Tibial nerve (tissue), 3 donors: Measurements from ENCODE around the gene MADD.

ENCODE experiments used
- POLR2A ChIP-seq, 2 donors: fragments of 450-650 bp; IDR thresholded peaks; one replicate each; pipeline ENCODE4 v1.6.1; 2017; ENCODE audit warnings: antibody characterized with exemption in 2 of 2, mild to moderate bottlenecking in 2 of 2, moderate library complexity in 2 of 2
- TF ChIP-seq, protein P1 (sequence below), 5 experiments: fragments of 200-600 bp in 3 of 5; fragments of 450-650 bp in 2 of 5; sonication (generic) in 3 of 5; IDR thresholded peaks; one replicate each; pipeline ENCODE4 v1.5.1; 2016 to 2019; ENCODE audit warnings: antibody characterized with exemption in 5 of 5, mild to moderate bottlenecking in 3 of 5, moderate library complexity in 2 of 5

DNA sequence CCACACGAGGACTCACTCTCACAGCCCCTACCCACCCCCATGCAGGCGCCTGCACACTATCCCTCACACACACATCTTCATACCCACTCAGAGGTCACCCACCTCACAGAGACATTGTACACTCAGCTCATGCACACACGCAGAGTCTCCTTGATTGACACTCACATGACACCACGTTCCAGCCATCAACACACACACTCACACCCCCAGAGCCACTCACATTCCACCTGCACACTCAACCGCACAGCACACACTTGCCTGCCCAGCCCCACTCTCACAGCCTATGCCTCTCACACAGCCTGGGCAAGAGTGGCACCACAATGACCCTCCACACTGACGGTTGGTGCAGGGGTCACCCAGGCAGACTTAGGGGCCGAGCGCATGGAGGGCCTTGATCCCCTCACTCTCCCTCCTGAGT lies 106.2 kb downstream of the MADD start:
- TF ChIP-seq, protein P1, sequence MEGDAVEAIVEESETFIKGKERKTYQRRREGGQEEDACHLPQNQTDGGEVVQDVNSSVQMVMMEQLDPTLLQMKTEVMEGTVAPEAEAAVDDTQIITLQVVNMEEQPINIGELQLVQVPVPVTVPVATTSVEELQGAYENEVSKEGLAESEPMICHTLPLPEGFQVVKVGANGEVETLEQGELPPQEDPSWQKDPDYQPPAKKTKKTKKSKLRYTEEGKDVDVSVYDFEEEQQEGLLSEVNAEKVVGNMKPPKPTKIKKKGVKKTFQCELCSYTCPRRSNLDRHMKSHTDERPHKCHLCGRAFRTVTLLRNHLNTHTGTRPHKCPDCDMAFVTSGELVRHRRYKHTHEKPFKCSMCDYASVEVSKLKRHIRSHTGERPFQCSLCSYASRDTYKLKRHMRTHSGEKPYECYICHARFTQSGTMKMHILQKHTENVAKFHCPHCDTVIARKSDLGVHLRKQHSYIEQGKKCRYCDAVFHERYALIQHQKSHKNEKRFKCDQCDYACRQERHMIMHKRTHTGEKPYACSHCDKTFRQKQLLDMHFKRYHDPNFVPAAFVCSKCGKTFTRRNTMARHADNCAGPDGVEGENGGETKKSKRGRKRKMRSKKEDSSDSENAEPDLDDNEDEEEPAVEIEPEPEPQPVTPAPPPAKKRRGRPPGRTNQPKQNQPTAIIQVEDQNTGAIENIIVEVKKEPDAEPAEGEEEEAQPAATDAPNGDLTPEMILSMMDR (IDR thresholded peaks at IDR 0.05), result no peak
- no peak for TF ChIP-seq POLR2A (IDR thresholded peaks at IDR 0.05)
